Stimulated activated CD4-positive, alpha-beta T cell treated with anti-CD3 and anti-CD28 coated beads, Interleukin-2, amount 100 ng/mL, for 24 hours (primary cell): ENCODE data around the gene FBN2.

Source experiments
- DNase-seq, 2 donors: peaks; one replicate each; pipeline ENCODE4 v3.0.0-alpha.2; 2020

Gene FBN2

DNA sequence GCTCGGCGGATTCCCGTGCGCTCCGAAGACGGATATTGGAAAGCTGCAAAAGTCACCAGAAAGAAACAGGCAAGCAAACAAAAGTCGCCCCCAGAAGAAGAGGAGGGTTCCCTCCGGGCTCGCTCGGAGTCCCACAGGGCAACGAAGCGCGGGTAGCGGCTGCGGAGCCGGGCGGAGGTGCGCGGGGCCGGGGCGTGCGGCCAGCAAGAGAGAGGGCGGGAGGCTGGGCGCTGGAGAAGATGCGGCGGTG, at the start of gene FBN2:
Gene FBN2, minus strand, starts transcription at position 246 of the 250 bp plus-strand sequence. CDS start 642 bp downstream, outside the sequence.
- no peak for DNase-seq

DNA sequence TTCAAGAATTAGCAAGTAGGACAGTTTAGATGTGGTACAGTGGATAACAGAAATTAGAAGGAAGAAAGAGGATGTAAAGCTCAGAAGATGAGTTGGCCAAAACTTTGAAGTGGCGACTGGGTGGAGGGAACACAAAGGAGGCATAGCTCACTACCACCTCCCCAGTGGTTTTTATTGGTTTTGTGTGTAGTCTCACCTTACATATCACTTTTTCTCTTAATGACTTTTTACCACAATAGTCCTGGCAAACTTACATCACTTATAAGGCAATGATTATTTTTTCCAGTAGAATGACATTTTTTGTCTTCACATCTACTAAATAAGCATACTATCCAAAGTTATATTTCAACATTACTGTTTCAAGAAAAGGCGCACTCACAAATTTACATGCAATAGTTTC, 49.2 kb upstream of the FBN2 start:
- DNase-seq = no peak

DNA sequence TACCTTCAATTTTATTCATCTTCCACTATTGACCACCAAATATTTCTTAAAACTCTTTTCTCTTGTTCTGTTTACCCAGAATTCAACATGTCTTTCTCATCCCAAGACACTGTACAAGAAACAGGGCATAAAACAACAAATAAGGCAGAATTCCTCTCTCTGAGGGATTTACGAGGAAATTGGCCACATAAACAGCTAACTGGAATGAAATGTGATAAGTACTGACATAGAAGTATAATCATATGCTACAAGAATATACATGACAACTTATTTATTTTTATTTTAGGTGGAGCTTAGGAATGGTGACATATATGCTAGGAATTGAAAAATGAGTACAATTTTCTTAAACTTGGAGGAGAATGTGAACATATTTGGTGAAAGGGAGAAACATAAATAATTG, 48.8 kb upstream of the FBN2 start:
- DNase-seq = no peak

DNA sequence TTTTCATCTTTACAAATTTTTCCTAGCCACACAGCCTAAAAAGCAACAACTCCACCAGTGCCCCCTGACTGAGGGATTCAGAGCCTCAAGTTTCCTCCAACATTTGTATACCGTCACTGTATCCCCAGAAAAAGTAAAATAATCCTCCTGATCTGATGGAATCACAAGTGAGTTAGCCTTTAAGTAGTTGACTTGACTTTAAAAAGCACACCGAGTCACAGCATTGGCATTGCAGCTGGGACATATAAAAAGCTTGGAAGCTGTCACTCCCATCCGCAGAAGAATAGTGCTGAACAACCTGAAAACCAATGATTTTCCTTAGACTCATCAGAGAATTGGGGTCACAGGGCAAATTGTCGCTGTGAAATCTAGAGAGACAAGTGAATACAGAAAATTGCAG, 41.6 kb upstream of the FBN2 start:
- no peak for DNase-seq

DNA sequence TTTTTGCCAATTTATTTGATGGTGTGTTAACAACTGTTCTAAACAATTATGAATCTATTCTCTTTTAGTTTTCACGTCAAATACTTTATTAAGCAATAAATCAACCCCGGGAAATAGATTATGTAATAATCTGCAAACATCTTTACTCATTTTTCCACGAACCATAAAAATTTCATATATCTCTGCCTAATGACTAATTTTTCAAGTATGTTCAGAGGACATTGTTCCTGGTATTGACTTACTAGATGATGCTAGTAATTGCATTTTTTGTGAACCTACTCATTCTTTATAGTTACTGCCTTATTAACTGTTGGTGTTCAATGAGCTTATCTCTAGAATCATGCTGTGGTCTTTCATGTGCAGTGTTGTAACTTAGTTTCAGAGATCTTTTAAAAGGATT, 41.0 kb upstream of the FBN2 start:
- no peak for DNase-seq

DNA sequence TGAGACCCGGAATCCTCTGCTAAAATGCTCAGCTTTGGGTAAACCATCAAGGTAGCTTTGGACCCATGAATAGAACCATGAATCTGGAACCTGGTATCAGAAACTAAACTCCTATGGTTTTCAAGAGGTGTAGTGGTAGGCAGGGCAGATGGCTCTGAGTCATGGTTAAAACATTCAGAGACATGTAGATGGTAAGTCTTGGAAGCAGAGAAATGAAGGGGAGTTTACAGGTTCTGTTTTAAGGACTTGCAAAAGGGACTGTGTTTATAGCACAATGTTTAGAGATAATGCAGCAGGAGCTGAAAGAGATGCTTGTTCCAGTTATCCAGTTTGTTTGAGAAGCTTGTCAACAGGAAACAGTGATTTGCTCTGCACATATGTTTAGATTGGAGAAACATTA, 36.0 kb upstream of the FBN2 start:
- no peak for DNase-seq

DNA sequence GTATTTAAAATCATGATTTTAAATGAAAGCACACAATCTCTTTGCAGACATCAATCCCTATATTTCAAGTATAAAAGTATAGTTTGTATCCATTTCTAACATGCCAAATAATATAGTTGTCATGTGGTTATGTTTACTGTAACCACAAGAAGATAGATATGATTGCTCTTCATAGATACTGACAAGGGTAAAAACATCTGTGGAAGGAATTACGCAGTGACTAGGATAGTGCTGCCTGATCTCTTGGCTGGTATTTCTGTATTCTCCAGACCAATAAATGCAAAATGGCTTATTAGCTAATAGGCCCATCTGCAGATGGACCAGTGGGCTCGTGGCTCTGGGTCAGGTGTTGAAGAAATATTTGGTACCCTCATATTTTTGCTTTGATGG, 34.9 kb upstream of the FBN2 start:
- no peak for DNase-seq

DNA sequence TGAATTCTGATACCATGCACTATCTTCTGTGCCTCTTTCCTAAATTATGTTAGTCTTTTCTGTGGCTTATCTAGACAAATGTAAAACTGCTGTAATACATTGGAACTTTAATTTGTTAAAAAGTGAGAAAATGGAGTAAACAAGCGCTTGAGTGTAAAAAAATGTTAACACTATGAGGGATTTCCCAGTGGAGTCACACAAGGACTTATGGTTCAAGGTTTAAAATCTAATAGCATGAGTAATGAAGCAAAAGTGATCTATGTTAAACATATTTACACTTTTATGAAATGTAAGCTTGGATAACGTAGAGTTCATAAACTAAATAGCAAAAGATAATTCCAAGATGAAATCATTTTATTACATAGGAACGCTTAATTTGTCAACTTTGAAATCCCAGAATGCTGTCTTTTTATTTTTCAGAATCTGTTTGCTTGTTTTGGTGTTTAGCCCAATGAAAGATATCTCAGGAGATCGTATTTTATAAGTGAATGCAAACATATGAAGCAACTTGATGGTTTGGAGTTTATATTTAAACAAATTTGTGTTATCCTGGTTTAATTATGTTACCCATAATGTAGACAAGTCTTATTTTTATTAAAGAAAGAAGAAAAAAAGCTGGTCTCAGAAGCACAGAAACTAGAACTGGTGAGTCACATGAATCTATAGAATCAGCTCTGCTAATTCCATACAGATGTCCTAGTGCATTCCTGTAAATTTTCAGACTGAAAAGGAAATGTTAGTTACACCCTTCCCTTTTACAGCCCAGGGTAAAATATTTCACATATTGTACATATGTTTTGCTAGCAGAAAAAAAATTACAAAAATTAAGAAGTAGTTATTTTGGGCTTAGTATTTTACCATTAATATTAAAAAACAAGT, 34.2 kb upstream of the FBN2 start:
- no peak for DNase-seq

DNA sequence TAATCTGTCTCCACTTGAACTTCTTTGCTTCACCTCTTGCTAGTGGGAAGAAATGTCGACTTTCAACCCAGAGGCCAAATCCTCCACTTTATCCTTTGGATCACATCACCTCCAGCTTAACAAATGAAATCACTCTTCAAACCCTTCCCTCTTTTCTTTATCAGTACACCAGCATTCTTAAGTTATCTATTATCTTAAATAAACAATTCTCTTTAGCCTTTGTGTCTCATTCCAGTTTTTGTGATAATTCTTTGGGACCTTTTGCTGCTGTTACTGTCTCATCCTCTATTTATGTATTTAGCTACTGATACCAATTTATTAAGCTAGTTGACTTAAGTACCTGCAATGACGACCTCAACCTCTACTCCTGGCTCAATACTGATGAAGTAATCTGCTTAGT, 28.1 kb upstream of the FBN2 start:
- no peak for DNase-seq

DNA sequence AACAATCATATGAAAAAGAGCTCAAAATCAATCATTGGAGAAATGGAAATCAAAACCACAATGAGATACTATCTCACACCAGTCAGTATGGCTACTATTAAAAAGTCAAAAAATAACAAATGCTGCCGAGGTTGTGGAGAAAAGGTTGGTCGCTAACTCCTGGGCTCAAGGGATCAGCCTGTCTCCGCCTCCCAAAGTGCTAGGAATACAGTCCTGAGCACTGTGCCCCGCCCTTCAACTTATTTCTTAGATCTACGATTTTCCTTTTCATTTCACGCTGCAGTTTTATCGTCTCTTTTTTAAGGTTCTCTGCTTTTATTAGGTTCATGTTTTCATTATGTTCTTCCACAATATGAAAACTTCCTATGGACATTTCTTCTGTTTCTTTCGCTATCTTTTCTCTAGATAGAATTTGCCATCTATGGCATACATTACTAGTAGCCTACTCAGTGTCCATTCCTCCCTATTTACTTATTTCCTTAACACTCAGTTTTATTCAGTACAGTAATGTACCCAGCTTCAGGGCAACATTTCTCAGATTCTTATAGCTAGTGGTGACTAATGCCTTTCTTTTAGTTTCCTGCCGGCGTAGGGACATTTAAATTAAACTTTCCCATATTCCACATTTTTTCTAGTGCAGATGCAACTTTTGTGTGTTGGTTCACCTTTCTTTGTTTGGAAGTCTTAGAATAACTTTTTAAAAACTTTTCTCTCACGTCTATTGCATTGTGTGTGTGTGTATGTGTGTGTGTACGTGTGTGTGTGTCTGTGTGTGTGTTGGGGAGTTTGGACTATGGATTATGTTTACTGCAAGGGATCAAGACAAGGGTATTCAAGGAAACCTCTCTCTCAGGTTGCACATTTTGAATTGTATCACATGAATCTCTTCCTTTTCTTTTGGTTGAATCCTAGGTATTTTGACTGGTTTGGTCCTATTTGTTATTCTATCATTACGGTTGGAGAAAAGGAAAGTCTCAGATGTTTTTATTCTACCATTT, 21.6 kb upstream of the FBN2 start:
- no peak for DNase-seq

DNA sequence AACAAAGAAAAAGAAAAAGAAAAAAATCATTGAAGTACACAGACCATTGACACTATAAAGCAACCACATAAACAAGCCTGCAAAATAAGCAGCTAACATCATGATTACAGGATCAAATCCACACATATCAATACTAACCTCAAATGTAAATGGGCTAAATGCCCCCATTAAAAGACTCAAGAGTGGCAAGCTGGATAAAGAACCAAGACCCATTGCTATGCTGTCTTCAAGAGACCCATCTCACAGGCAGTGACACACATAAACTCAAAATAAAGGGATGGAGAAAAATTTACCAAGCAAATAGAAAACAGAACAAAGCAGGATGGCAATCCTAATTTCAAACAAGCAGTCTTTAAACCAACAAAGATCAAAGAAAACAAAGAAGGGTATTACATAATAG, 15.7 kb upstream of the FBN2 start:
- DNase-seq = no peak

DNA sequence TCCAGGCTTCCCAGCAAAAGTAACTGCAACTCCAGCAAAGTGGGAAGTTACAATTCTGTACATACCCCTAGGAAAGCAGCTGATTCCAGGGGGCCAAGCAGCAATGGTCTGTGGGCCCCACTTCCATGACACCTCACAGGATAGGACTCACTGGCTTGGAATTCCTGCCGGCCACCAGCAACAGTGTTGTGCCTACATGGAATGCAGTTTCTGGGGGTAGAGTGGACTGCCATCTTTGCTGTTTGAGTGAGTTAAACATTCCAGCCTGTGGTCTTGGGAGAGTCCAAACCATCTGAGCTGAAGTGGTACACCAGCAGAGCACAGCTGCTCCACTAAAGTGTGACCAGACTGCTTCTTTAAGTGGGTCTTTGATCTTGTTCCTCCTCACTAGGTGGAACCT, 13.4 kb upstream of the FBN2 start:
- no peak for DNase-seq

DNA sequence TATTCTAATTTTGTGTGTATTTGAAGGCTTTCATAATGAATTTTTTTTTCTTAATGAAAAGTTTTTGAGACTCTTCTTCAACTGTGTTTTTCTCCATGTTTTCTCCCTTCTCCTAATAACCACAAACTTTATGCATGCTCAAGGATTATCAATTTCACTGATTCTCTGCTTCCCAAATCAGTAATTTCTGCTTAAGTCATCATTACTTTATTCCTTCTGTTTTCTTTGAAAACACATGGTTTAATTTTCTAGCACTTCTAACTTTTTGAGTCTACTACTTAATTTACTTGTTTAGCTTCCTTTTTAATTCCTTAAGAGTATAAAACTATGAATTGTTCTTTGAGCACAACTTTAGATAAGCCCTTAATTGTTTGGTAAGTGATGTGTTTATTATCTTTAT, 11.5 kb upstream of the FBN2 start:
- no peak for DNase-seq

DNA sequence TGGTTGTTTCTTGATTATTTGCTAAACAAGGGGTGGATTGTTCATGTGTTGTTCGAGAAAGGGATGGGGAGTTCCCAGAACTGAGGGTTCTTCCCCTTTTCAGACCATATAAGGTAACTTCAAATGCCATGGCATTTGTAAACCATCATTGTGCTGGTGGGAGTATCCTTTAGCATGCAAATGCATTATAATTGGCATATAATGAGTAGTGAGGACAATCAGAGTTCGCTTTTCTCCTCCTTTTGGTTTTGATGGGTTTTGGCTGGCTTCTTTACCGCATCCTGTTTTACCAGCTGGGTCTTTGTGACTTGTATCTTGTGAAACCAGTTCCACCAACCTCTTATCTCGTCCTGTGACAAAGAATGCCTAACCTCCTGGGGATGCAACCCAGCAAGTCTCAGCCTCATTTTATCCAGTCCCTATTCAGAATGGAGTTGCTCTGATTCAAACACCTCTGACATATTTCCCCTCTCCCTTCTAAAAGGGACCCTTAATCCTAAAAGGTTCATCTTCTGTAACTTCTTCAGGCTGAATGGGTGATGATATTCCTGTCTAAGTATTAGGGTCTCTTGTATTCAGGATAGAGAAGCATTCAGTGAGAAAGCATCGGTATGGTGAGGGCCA, 8.7 kb upstream of the FBN2 start:
- DNase-seq = no peak

DNA sequence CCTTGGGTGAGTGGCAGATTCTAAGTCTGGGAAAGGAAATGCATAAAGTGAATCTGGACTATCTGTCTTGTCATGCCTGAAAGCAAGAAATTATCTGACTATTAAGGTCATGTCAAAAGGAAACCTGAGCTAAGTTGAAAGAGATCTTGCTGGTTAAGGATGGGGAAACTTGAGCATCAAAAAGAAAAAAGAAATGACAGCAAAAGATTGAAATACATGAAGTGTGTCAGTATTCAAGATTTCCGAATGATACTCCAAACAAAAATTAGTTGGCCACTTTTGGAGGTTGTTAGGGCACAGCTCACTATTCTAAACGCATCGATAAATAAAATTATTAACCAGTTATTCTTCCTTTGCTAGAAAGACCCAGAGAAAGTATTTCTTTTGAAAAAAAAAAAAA, 3.3 kb upstream of the FBN2 start:
- no peak for DNase-seq

DNA sequence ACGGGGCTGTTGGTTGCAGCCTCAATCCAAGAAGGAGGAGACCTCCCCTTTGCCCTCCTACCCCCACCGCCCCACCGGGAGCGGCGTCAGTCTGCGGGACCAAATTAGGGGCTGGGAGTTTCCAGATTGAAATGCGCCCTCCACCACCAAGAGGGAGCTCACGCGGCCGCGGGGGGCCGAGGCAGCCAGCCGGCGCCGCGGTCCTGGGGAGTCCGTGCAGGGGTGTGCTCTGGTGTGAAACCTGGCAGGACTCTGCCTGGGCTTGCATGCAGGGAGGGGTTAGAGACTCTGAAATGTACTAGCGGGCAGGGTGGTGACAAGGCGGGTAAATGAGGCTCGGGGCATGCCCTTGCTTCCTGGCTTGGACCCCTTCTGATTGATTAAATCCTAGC, 989 bp upstream of the FBN2 start:
- DNase-seq = no peak

DNA sequence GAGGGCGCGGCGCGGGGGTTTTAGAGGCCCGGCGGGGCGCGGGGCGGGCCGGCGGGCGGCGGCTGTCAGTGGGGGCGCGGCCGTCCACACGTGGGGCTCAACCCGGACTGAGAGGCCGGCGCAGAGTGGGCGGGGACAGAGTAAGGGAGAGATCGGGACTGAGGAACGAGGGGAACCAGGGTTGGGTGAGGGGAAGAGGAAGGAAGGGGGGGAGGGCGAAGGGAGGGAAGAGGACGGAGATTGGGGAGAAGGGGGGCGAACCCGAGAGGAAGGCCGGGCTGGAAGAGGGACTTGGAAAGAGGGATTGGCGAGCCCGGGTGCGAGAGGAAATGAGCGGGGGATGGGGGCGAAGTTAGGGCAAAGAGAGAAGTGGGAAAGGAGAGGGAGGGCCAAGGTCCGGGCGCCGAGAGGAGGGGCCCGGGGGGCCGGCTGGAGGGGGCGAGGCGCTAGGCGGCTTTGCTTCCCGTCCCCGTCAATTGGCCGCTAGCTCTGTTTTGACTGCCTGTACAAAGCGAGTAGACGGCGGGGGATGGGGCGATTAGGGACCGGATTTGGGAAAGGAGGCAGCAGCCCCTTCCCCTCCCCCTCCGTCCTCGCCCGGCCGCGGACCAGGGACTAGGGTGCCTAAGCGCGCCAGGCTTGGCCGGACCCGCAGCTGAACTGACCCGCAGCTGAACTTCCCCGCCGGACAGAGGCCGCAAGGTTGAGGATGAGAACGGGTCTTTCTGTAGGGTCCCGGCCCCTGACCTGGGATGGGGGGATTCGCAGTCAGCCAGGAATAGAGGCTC, 399 bp upstream of the FBN2 start:
- no peak for DNase-seq

DNA sequence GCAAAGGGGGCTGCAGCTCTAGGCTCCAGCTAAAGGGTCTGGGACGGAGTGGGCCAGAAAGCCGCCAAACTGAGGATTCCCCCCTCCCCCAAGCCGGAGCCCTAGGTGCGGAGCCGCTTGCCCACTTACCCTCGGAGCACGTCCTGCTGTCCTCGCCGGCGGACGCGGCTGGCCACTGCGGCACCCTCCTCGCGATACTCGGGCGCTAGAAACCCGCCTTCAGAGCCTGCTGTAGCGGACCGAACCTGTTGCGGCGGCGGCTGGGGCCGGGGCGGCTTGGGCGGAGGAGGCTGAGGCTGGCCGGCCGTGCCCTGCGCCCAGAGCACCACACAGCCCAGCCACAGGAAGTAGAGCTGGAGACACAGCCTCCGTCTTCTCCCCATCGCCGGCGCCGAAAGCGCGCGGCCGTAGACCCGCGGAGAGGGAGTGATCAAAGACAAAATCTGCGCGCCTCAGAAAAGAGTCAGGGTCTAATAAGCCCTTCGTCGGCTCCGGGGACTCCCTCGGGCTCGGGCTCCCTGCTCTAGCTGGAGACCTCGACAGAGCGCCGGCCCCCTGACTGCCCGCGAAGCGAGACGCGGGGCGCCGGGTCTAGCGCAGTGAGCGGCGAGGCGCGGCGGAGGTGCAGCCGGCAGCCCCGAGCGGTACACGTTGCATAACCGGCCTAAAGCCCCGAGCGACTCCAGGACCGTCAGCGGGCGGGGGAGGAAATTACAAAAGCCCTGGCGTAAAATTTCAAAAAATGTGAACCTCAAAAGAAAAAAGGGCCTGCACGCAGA, 635 bp downstream of the FBN2 start:
- no peak for DNase-seq

DNA sequence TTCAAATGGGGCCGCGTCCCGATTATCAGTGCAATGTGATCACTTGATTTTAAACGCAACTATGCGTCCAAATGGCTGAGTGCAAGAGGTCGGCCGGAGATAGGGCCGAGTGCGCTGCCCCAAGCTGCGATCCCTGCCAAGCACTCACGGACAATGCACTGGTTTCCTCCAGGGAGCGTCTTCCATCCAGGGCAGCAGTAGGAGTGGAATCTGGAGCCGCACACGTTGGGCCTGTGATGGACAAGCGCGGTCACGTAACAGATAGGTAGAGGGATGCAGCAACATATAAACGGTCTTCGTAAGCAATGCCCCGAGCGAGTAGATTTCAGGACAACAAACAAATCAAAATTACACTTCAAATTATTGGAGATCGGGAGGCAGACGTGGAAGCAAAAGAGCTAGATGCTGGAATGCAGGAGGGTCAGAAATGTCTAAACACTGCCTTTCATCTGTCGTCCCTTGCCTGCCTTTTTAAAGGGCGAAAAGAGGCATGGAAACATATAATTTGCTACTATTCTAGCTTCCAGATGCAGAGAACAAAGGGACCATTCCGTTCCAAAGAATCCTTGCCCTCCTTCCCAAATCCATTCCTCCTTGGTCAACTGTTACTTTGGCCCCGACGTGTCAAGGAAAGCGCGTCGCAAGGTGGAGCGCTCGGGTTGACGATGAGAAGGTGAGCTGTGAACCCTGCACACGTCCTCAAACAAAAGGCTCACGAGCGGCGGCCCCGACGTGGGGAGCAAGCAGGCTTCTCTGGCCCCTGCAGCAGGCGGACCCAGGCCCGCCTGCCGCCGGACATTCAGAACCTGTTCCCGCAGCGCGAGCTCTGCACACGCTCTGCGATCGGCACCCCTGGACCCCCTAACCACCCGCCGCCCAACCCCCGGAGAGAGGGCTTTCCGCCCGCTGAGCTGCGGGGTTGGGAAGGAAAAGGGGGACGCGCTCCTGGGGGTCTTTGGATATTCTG, 1.5 kb downstream of the FBN2 start:
- DNase-seq = no peak

DNA sequence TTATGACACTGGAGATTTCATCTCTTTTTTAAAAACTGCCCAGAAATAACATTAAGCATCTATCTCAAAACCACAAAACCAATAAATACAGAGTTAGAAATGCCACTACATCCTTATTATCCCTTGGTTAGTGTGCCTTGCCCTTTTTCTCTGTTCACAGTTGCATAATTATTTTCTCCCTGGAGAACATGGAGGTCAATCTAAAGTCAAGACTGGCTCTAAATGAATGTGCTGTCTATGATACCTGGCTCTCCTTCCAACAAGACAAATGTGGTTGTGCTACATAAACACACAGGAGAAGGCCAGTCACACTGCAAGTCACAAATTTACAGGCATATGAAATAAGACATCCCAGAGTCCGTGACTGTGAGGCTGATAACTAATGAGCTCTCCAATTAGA, 2.8 kb downstream of the FBN2 start:
- no peak for DNase-seq

DNA sequence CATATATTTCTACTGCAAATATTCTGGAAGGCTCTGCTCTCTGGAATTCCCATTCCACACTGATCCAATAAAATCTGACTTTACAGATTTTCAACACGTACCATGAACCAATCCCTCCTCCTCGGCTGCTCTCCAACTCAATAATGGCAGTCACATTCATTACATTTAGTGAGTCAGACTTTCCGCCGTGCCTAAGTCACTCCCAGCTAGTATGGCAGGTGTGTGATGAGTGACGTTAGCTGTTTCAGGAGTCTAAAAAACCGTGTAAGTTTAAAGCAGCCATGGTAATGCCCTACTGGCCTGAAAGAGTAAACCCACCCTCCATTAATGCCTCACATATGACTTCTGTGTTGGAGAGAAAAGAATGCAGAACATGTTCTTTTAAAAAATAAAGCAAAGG, 3.3 kb downstream of the FBN2 start:
- DNase-seq = no peak
